Activated CD4-positive, alpha-beta T cell treated with anti-CD3 and anti-CD28 coated beads, Interleukin-10, Interleukin-2, amounts not matched to agents 100 ng/mL and 50 ng/mL, durations not matched to agents 16 hours and 8 hours (primary cell): Measurements from ENCODE around the gene RALGPS2.

Experiments used
- DNase-seq: peaks from one replicate; pipeline ENCODE4 v3.0.0-alpha.2; 2020

Gene RALGPS2, protein sequence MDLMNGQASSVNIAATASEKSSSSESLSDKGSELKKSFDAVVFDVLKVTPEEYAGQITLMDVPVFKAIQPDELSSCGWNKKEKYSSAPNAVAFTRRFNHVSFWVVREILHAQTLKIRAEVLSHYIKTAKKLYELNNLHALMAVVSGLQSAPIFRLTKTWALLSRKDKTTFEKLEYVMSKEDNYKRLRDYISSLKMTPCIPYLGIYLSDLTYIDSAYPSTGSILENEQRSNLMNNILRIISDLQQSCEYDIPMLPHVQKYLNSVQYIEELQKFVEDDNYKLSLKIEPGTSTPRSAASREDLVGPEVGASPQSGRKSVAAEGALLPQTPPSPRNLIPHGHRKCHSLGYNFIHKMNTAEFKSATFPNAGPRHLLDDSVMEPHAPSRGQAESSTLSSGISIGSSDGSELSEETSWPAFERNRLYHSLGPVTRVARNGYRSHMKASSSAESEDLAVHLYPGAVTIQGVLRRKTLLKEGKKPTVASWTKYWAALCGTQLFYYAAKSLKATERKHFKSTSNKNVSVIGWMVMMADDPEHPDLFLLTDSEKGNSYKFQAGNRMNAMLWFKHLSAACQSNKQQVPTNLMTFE

DNA sequence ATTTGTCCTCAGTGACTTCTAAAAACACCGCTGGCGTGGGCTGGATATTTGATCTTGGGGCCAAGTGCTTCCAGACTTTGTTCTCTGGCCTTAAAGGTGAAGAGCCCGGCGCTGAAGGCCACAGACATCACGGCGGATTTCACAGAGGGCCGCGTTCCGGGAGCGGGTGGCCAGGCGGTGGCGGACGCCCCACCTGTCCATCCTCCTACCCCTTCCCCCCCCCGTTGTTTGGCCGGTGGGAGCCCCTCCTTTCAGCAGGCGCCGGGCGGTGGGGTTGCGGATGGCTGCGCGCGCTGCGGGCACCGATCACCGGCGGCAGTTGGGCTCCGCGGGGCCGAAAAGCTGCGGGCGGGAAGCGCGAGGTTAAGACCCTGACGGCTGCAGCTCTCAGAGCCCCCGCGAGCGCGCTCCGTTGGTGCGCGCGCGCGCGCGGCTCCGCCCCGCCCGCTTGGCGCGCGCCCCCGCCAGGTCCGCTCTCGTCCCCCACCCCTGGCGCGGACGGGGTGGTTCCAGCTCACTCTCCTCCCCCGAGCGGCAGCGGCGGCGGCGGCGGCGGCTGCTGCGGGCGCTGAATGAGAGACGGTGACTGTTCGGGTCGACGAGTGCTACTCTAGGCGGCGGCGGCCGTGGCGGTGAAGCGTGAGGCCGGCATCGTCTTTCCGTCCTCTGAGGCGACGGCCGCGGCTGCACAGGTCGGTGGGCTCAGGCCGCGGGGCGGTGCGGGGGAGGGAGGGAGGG, at the start of gene RALGPS2:
TSS of gene RALGPS2 (plus strand) at position 517 of the 738 bp plus-strand sequence. CDS start 51,521 bp downstream, outside the sequence.
- DNase-seq = peak; percentile 48

DNA sequence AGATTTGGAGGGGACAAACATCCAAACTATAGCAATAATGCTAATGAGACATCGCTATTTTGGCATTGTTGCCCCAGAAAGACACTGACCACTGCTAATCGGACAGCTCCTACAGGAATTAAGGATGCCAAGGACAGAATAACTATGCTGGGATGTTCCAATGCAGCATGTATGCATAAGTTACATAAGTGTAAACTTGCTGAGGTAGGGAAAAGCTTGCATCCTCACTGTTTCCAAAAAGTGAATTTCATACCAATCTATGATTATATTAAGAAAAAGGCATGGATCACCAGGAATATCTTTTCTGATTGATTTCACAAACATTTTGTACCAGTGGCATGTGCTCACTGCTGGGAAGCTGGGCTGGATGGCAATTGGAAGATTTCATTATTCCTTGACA, 45.8 kb upstream of the RALGPS2 start:
- DNase-seq = no peak

DNA sequence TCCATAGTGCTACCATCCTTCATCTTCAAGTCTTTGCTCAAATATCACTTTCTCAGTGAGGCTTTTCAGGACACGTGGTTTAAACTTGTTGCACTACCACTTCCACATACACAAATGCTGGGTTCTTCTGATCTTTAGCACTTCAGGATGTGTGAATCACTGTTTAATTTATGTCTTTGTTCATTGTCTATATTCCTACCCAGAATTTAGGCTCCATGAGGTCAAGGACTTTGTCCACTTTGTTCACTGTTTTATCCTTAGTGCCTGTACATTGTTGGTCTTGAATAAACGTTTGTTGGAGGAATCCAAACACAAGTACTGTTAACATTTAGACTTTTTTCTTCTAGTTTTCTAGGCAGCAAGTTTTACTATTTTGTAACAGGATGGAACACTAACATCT, 42.6 kb upstream of the RALGPS2 start:
- DNase-seq = no peak

DNA sequence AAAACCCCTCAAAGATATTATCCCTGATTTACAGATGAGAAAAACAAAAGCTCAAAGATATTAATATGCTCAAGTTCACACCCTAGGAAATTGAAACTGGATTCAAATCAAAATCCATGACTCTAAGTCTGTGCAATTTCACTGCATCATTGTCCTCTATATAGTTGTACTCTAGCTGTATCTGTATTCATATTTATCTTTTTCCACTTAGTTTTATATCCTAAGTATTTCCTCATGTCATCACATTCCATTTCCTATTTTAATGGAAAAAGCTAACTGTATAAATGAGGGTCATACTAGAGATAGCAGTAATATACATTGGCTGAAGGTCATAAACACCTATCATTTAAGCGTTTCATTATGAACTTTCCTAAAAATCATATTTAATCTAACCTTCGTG, 42.2 kb upstream of the RALGPS2 start:
- no peak for DNase-seq

DNA sequence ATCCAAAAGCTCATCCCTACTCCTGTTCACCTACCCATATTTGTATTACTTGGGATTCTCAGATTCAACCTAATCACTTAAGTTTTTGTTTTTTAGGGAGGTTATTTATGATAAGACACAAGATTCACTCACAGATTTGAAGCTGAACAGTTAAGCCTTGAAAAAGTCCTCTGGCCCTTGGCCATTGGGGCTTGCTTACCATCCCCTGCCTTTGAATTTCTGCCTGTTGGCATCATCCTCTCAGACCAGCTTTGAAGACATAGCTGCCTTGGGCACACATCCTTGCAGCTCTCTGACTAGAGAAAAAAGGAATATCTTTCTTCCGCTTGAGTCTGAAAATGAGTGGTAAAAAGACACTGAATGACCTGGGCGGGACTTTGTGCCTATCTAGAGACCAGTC, 41.8 kb upstream of the RALGPS2 start:
- no peak for DNase-seq

DNA sequence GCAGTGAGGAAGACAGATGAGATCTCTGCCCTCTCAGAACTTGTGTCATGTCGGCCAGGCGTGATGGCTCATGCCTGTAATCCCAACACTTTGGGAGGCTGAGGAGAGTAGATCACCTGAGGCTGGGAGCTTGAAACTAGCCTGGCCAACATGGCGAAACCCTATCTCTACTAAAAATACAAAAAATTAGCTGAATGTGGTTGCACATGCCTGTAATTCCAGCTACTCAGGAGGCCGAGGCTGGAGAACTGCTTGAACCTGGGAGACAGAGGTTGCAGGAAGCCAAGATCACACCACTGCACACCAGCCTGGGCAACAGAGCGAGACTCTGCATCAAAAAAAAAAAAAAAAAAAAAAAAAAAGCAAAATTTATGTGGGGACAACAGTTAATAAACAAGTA, 40.9 kb upstream of the RALGPS2 start:
- no peak for DNase-seq

DNA sequence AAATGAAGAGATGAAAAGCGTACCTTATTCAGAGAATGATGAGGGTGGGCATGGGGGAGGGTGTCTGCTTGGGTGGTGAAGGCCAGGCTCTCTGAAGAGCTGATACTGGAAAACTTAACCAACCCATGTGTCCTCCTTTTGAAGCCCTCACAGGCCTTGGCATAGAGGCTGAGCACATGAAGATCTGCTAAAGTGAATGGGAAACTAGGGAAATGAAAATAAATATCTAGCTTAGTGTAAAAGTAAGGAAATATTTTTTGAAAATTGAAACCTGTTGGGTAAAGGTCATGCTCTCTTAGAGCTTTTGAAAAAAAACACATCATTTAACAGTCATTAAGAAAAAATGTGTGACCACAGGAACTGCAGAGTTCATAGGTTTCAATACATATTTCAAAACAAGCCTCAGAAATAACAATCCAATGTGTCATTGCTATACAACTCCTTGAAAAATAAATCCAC, 40.5 kb upstream of the RALGPS2 start:
- DNase-seq = peak; percentile 4

DNA sequence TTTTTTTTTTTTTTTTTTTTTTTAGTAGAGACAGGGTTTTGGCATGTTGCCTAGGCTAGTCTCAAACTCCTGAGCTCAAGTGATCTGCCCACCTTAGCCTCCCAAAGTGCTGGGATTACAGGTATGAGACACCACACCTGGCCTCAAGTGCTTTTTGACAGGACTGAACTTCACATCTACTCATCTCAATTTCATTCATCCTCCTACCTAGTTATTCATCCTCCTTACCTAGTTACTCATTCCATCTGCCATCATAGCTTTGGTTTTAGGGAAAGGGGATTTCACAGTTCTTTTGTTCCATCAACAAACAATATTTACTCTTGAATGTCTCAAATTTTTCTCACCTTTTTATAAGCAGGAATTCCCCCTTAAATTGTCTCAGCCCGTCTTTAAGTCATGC, 38.6 kb upstream of the RALGPS2 start:
- DNase-seq = no peak

DNA sequence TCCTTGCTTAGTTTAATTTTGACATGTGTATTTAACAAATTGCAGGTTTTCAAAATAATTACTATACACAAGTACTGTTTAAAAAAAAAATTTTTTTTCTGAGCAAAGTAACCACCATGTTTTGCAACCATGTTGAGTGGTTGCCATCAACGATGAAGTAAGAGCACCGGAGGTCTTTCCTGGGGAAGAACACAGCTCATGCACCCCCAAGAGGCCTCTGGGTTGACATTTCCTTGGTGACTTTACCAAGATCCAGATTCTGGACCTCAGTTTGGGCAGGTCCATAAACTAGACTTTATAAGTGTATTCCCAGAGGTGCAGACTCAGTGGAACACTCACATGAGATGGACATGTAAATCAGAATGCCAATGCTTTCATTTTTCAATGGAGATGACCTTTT, 36.8 kb upstream of the RALGPS2 start:
- DNase-seq = no peak

DNA sequence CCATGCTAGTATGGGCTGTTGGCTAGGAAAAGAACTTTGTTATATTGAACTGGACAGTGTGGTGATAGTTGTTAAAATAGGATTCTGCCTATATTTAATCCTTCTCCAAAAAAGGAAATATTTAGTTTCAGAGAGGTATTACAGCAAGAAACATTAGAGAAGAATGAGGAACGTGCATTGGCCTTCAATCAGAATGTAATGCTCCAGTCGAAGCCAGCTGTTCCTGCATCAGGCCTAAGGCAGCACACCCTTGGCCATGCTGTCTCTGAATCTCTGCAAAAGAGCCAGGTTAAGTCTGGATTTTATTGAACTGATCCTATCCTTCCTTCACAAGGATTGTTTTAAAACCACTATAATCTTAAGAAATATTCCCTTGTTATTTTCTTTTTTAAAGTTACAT, 35.3 kb upstream of the RALGPS2 start:
- DNase-seq = no peak

DNA sequence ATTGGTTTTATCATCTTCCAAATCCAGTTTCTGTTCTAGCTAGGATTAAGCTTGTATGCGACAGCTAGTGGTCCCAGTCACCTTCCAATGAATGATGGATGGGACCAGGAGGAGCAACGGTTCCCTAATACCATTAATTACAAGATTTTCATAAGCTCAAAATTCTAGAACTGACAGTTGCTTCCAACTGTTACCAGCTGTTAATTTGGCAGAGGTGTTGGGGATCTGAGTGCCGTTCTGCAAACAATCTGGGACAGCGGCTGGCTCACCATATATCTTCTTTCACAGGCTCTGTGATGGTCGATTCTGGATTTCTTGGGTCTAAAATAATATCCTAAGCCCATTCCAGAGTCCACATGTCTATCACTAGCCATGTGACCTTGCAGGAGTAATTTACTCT, 34.5 kb upstream of the RALGPS2 start:
- DNase-seq = no peak

DNA sequence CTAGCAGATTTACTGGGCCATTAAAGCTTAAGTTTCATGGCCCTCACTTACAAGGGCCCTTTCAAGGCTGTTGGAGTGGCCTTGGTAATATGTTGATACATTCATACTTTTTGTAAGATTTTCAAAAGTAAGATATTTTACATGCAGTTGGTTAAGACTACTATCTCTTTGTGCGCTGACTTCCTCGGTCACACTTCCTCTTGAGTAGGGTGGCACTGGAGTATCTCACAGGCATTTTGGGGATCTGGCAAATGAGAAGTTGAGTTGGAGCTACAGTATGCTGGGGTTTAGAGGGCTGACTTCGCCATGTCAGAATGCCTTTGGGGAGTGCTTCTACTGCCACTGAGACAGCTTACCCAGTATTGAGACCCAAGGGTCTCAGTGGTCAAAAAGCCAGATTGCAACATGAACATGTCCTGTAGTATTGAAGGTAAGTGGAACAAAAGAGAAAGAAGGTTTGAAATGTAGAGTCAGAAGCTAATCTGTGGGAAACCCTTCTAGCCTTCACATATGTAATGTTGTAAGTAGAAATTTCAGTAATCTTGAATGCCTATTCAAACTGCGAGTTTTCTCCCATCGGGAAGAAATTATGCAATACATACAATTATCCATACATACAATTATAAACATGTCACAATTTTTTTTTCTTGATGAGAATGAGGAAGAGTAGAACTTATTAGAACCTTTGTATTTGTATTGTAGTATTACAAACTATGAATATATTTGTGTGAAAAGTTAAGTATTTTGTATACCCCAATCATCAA, 32.3 kb upstream of the RALGPS2 start:
- no peak for DNase-seq

DNA sequence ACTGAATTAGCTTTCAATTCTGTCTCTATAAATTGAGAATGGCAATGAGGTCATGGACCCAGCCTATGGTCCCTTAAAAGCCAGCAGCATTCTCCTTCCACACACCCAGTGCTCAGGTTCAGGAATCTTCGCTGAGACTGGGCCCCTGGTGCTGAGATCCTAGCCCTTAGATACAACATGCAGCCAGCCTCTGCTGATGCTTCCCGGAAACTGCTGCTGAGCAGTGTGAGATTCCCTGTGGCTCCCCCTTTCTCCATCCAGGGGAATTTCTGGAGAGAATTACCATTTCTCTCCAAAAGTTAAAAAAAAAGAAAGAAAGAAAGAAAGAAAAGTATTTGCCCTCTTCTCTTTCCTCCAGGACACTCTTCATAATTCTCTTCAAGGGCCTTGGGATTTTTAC, 31.7 kb upstream of the RALGPS2 start:
- DNase-seq = no peak

DNA sequence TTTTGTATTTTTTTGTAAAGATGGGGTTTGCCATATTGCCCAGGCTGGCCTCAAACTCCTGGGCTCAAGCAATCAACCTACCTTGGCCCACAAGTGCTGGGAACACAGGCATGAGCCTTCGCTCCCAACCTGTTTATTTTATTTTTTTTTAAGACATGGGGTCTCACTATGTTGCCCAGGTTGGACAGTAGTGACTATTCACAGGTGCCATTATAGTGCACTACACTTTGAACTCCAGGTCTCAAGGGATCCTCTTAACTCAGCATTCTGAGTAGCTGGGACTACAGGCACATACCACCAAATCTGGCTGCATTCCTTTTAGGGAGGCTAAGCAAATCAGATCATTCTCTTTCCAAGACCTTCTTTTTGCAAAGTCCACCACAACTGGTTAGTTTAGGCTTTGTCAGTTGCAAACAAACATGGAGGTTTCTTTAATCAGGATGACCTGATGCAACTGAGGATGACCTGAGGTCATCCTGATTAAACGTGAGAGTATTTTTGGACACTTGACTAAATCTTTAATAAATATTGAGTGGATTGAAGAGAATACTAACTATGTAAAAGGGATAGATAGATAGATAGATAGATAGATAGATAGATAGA, 30.0 kb upstream of the RALGPS2 start:
- DNase-seq = no peak

DNA sequence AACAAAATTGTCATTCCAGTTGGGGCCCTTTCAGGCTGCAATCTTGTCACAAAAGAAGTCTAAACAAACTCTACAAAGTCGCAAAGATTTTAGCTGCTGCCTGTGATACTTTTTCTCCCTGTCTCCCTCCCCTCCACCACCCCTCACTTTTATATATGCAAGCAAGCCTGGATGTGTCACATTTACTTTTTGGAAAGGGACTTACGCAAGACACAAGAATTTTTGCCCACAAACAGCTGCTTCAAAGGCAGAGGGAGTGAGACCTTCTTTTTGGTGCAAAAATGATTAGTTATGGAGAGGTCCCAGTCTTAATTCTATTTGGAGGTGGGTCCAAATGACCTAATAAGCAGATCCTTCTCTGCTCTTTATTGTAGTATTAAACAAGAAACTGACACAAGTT, 22.9 kb upstream of the RALGPS2 start:
- no peak for DNase-seq

DNA sequence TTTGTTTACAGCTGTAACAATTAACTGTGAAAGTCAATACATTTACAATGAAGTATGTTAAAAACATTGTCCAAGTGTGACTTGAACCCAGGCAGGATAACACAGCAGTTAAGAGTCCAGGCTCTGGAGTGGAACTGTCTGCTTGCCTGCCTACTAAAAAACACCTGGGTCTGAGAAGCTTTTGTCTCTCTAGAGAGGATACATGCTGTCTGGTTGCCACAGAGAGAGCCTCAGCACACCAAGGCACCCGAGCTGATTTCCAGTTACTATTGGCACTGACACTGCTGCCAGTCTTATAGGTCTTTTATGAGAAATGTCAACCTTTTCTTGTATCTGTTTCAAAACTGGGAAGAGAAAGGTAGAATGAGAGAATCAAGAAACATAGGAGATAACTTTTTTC, 20.2 kb upstream of the RALGPS2 start:
- no peak for DNase-seq

DNA sequence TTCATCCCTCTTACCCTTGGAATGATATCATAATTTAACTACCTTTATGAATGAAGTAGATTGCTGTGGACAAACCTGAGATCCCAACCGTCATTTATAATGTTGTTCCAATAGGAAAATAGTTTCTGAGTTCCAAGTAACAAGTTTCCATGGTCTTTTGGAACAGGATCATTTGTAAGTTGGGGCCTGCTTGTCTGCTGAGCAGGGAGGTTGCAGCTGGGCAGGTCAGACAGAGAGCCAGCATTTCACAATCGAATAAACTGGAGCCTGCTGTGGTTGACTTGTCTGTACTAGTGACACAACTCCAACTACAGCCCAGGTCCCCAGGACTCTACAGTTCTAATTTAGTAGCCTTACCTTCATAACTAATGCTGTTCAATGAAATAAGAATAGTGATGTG, 18.6 kb upstream of the RALGPS2 start:
- DNase-seq = no peak

DNA sequence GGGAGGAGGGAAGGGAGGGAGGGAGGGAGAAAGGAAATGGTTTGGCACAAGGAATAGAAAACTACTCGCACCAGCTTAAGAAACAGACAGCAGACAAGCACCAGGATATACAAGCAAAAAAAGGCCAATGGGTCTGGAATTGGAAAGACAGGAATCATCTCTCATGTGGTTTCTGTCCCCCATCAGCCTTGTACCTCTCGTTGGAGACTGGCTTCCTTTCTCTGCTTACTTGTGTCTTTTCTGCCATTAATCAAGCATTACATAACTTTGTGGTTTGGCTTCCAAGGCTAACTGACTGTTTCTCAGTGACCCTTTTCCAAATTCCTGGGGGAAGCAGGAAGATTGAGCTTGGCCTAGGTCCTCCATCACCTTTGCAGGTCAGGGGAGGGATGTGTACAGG, 11.8 kb upstream of the RALGPS2 start:
- no peak for DNase-seq

DNA sequence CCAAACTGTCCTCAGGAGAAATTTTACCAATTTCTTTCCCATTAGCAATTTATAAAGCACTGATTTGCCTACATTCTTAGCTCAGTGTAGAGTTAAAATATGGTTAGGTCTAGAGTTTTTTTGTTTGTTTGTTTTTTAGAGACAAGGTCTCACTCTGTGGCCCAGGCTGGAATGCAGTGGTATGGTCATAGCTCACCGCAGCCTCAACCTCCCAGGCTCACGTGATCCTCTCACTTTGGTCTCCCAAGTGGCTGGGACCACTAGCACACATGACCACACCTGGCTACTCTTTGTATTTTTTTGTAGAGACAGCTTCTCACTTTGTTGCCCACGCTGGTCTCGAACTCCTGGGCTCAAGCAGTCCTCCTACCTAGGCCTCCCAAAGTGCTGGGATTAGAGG, 10.6 kb upstream of the RALGPS2 start:
- no peak for DNase-seq

DNA sequence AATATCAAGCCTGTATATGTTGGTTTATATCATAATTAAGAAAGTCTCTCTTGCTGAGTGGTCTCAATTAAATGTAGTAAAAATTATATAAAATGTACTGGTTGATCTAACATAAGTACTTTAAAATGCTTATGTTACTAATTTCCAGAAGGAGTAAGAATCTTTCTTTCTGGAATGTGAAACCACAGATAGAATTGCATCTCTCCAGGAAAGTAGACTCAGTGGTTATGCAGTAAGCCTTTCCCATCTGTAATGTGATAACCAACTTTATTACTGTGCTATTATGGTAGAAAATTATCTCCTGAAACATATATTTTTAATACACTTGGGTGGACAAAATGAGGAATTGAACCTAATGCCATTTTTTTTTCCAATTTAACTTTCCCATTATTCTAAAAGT, 8.9 kb upstream of the RALGPS2 start:
- DNase-seq = no peak

DNA sequence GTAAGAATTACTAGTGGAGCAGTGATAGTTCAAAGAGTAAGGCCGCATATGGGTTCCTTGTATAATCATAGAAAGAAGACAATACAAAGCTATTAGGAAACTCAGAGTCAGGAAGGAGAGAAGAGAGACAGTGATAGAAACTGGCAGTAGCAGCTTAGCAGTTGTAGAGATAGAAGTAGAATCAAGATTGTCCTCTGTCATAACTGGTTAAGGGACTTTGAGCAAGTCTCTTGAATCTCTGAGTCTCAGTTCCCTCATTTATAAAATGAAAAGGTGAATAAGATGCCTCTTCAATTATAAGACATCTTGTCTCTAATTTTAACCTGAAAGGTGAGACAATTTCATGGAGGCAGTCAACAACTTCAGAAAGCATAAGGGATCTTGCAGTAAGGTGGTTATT, 6.5 kb upstream of the RALGPS2 start:
- no peak for DNase-seq

DNA sequence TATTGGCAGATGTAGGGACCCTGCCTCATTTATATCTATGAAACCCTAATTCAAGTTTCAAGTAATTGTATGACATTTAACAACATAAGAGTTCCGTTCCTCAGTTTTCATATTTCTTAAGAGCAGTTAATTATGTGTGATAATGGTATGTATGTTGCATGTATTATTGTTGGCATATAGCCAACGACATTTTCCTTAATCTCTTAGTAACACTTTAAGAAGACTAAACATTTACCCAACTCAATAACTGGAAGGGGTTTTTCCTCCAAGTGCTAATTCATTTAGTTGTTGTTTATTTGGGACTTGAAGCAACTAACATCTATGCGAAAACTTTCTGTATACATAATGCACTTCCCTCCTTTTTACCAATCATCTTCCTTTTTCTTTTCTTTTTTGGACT, 1.5 kb upstream of the RALGPS2 start:
- no peak for DNase-seq

DNA sequence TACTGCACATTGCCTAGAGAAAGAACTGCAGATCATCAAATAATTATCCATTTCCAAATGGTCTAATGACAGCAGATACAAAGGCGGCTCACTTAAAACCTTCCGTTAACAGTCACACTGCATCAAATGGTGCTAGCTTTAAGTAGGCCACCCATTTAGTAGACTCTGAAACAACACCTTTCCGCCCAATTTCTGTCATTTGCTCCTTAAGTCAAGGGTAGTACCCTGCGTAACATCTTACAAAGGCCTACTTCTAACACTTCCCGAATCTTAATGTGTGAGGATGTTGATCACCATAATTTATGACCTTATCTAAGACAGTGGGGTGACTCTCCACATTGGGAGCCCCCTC, 692 bp upstream of the RALGPS2 start:
- DNase-seq = no peak
